Testis (tissue), 2 donors: Measurements from ENCODE around the gene MAP1B.

Source experiments
- POLR2A ChIP-seq: fragments of 450-650 bp; IDR thresholded peaks from one replicate; pipeline ENCODE4 v1.6.1; 2017; ENCODE audit warnings: antibody characterized with exemption, mild to moderate bottlenecking, moderate library complexity
- TF ChIP-seq, protein P1 (sequence below), 3 experiments: fragments of 450-650 bp in 2 of 3; fragments of 200-600 bp in 1 of 3; sonication (generic) in 1 of 3; IDR thresholded peaks; one replicate each; pipeline ENCODE4 v1.5.1; 2016 to 2019; ENCODE audit warnings: antibody characterized with exemption in 3 of 3, mild to moderate bottlenecking in 2 of 3, moderate library complexity in 1 of 3

DNA sequence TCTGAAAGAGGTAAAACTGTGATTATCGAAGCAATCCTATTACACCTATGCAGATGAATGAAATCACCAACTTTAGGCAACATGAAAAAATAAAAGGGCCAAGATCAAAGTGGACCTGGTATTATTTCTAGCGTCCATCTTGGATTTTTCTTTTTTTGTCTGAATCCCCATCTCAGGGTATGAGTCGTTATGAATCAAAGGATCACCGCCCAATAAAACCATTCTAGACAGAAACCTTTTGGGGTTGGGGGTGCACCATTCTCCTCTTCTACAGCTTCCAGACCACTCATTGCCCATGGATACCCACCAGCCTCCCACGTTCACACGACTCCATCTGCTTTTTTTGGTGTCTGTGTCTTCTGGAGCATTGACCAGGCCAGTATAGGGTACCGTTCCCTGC lies 33.4 kb downstream of the MAP1B start:
- TF ChIP-seq POLR2A = no peak
- TF ChIP-seq, protein P1, sequence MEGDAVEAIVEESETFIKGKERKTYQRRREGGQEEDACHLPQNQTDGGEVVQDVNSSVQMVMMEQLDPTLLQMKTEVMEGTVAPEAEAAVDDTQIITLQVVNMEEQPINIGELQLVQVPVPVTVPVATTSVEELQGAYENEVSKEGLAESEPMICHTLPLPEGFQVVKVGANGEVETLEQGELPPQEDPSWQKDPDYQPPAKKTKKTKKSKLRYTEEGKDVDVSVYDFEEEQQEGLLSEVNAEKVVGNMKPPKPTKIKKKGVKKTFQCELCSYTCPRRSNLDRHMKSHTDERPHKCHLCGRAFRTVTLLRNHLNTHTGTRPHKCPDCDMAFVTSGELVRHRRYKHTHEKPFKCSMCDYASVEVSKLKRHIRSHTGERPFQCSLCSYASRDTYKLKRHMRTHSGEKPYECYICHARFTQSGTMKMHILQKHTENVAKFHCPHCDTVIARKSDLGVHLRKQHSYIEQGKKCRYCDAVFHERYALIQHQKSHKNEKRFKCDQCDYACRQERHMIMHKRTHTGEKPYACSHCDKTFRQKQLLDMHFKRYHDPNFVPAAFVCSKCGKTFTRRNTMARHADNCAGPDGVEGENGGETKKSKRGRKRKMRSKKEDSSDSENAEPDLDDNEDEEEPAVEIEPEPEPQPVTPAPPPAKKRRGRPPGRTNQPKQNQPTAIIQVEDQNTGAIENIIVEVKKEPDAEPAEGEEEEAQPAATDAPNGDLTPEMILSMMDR (IDR thresholded peaks at IDR 0.05) = no peak
